Liver (tissue), 3 donors: ENCODE data around the gene SOX18.

ENCODE experiments used
- EGR1 ChIP-seq, 2 donors: IDR thresholded peaks; 2 replicates each; pipeline ENCODE4 v1.6.1; 2016 to 2018; ENCODE audit warnings: antibody characterized with exemption in 2 of 2, low read depth in 2 of 2
- GABPA ChIP-seq, 2 donors: IDR thresholded peaks in 1 of 2; conservative IDR thresholded peaks in 1 of 2; 2 replicates each; pipeline ENCODE4 v1.6.1; 2016; ENCODE audit warnings: antibody characterized with exemption in 2 of 2, mild to moderate bottlenecking in 1 of 2, moderate library complexity in 1 of 2
- RAD21 ChIP-seq, 2 donors: IDR thresholded peaks; 2 replicates each; pipeline ENCODE4 v1.6.1; 2016; ENCODE audit warnings: antibody characterized with exemption in 2 of 2, mild to moderate bottlenecking in 2 of 2
- SP1 ChIP-seq: IDR thresholded peaks from 2 replicates; pipeline ENCODE4 v1.6.1; 2018; ENCODE audit warnings: antibody characterized with exemption, mild to moderate bottlenecking
- TAF1 ChIP-seq: conservative IDR thresholded peaks from 2 replicates; pipeline ENCODE4 v1.6.1; 2016; ENCODE audit warnings: antibody characterized with exemption, mild to moderate bottlenecking
- TF ChIP-seq, protein P1 (sequence below): fragments of 150-350 bp; IDR thresholded peaks from 2 replicates; pipeline ENCODE4 v1.5.1; 2017; ENCODE audit warnings: improper control_type of control experiment, low read depth, low read length; ENCODE audit not compliant: missing input control
- TF ChIP-seq, protein P2 (sequence below): IDR thresholded peaks from 2 replicates; pipeline ENCODE4 v1.6.1; 2016; ENCODE audit warnings: antibody characterized with exemption
- TF ChIP-seq, protein P3 (sequence below): IDR thresholded peaks from 2 replicates; pipeline ENCODE4 v1.6.1; 2016; ENCODE audit warnings: antibody characterized with exemption, mild to moderate bottlenecking
- TF ChIP-seq, protein P4 (sequence below): IDR thresholded peaks from 2 replicates; pipeline ENCODE4 v1.6.1; 2016; ENCODE audit warnings: antibody characterized with exemption
- donor health status: healthy.
- donor health status: healthy.

DNA sequence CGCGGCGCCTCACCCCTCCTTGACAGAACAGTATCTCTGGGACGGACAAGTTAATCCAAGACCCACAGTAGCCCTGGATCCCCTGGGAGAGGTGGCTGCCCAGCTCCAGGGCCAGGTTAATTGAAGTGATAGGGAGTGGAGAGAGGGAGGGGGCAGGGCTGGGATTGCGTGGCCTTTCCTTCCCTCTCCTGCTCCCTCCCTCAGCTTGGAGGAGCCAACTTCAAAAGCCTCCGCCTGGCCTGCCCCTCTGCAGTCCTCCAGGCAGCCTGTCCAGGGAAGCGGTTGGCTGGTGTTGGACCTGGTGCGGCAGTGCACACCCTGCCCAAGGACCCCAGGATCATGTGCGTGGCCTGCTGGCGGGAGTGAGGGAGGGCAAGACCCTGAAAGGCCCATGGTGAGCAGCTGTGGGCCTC is 13.5 kb downstream of the SOX18 start, which contains the start of gene C20orf204:
- TF ChIP-seq, protein P1, sequence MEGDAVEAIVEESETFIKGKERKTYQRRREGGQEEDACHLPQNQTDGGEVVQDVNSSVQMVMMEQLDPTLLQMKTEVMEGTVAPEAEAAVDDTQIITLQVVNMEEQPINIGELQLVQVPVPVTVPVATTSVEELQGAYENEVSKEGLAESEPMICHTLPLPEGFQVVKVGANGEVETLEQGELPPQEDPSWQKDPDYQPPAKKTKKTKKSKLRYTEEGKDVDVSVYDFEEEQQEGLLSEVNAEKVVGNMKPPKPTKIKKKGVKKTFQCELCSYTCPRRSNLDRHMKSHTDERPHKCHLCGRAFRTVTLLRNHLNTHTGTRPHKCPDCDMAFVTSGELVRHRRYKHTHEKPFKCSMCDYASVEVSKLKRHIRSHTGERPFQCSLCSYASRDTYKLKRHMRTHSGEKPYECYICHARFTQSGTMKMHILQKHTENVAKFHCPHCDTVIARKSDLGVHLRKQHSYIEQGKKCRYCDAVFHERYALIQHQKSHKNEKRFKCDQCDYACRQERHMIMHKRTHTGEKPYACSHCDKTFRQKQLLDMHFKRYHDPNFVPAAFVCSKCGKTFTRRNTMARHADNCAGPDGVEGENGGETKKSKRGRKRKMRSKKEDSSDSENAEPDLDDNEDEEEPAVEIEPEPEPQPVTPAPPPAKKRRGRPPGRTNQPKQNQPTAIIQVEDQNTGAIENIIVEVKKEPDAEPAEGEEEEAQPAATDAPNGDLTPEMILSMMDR: no peak
- TF ChIP-seq EGR1 (IDR thresholded peaks at IDR 0.05; ENCODE audit: low read depth in 2 of 2) (no peak), GABPA (IDR thresholded peaks at IDR 0.05 in 1 of 2, conservative IDR thresholded peaks at IDR 0.05 in 1 of 2) (no peak), RAD21 (IDR thresholded peaks at IDR 0.05) (no peak), SP1 (no peak), TAF1 (no peak)
- TF ChIP-seq, protein P2, sequence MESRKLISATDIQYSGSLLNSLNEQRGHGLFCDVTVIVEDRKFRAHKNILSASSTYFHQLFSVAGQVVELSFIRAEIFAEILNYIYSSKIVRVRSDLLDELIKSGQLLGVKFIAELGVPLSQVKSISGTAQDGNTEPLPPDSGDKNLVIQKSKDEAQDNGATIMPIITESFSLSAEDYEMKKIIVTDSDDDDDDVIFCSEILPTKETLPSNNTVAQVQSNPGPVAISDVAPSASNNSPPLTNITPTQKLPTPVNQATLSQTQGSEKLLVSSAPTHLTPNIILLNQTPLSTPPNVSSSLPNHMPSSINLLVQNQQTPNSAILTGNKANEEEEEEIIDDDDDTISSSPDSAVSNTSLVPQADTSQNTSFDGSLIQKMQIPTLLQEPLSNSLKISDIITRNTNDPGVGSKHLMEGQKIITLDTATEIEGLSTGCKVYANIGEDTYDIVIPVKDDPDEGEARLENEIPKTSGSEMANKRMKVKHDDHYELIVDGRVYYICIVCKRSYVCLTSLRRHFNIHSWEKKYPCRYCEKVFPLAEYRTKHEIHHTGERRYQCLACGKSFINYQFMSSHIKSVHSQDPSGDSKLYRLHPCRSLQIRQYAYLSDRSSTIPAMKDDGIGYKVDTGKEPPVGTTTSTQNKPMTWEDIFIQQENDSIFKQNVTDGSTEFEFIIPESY: no peak
- TF ChIP-seq, protein P3, sequence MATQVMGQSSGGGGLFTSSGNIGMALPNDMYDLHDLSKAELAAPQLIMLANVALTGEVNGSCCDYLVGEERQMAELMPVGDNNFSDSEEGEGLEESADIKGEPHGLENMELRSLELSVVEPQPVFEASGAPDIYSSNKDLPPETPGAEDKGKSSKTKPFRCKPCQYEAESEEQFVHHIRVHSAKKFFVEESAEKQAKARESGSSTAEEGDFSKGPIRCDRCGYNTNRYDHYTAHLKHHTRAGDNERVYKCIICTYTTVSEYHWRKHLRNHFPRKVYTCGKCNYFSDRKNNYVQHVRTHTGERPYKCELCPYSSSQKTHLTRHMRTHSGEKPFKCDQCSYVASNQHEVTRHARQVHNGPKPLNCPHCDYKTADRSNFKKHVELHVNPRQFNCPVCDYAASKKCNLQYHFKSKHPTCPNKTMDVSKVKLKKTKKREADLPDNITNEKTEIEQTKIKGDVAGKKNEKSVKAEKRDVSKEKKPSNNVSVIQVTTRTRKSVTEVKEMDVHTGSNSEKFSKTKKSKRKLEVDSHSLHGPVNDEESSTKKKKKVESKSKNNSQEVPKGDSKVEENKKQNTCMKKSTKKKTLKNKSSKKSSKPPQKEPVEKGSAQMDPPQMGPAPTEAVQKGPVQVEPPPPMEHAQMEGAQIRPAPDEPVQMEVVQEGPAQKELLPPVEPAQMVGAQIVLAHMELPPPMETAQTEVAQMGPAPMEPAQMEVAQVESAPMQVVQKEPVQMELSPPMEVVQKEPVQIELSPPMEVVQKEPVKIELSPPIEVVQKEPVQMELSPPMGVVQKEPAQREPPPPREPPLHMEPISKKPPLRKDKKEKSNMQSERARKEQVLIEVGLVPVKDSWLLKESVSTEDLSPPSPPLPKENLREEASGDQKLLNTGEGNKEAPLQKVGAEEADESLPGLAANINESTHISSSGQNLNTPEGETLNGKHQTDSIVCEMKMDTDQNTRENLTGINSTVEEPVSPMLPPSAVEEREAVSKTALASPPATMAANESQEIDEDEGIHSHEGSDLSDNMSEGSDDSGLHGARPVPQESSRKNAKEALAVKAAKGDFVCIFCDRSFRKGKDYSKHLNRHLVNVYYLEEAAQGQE: no peak
- TF ChIP-seq, protein P4, sequence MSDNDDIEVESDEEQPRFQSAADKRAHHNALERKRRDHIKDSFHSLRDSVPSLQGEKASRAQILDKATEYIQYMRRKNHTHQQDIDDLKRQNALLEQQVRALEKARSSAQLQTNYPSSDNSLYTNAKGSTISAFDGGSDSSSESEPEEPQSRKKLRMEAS: no peak
